Stimulated activated CD8-positive, alpha-beta memory T cell treated with anti-CD3 and anti-CD28 coated beads, Interleukin-4, amount 100 ng/mL, for 1 hour (primary cell): ENCODE measurements around the gene HMGB2.

Source experiments
- DNase-seq, 2 donors: peaks; one replicate each; pipeline ENCODE4 v3.0.0-alpha.2; 2020; ENCODE audit warnings: low read depth in 2 of 2, low spot score in 1 of 2

HMGB2 gene

DNA sequence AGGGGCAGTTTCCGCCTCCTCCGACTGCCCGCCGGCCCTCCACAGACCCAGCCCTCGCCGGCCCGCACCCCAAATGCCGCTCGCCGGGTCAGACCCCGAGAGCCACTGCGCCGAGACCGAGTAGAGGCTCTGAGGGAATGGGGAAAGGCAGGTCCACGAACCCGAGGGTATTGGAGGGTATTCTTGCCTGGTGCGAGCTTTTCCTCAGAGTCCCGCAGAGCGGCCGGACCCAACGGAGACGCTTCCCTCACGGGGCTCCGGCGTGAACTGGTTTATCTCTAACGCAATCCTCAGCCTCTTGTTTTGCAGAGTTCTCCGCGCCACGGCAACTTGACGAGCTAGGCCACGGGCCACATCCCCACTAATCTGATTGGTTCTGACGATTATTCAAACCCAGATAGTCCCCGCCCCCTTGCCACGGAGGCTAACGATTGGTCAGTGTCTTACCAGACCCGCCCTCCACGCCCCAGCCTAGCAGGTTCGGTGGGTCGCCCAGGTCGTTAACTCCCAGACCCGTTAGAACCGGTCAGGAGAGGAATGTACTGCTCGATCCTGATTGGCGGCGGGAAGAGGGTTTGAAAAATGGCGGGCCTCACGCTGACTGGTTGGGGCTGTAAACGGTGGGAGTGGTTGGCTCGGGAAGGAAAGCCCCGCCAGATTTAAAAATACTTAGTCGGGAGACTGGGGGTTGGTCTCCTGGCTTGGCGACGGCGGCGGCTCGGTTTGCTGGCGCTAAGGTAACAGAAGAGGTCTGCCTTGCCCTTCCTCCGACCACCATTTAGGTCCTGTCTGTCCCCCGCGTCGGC, at the start of gene HMGB2:
Gene HMGB2, minus strand, starts transcription at position 274 of the 806 bp plus-strand sequence. CDS start 709 bp downstream, outside the sequence.
- DNase-seq: peak; percentile 99 to 100

DNA sequence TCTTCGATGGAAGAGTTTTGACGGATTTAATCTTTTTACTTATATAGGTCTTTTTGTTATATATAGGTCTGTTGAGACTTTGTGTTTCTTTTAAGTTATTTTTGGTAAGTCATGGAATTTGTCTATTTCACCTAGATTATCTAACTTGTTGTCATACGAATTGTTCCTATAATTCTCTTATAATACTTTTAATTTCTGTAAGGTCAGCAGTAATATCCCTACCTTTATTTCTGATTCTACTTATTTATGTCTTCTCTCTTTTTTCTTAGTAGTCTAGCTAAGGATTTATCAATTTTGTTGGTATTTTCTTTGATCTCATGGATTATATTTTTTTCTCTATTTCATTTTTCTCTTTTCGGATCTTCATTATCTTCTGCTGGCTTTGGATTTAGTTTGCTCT, 48.2 kb upstream of the HMGB2 start:
- DNase-seq: no peak

DNA sequence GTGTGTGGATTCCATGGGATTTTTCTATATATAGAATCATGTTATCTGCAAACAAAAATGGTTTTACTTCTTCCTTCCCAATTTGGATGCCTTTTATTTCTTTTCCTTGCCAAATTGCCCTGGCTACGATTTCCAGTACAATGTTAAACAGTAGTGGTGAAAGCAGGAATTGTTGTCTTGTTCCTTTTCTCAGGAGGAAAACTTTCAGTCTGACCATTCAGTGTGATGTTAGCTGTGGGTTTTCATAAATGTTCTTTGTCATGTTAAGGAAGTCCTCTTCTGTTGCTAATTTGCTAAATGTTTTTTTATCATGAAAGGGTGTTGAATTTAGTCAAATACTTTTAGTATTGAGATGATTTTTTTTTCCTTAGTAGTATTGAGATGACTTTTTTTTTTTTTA, 47.5 kb upstream of the HMGB2 start:
- DNase-seq: no peak

DNA sequence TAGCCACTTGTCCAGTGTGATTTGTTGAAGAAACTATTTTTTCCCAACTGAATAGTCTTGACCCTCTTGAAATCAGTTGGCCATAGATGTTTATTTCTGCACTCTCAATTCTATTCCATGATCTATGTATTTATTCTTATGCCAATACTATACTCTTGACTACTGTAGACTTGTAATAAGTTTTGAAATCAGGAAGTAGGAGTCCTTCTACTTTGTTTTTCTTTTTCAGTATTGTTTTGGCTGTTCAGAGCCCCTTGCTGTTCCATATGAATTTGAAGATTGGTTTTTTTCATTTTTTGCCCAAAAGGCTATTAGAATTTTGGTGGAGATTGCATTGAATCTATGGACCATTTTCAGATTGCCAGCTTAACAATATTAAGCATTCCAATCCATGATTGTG, 46.8 kb upstream of the HMGB2 start:
- no peak for DNase-seq

DNA sequence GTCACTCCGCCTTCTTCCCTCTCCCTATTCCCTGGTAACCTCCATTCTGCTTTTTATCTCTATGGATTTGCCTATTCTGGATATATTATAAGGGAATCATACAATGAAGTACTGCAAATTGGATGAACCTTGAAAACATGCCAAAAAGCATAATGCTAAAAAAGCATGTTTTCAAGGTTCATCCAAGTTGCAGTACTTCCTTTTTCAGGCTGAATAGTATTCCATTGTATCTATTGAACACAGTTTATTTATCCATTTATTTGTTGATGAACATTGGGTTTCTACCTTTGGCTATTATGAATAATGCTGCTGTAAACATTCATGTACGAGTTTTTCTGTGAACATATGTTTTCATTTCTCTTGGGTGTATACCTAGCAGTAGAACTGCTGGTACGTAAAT, 45.8 kb upstream of the HMGB2 start:
- no peak for DNase-seq

DNA sequence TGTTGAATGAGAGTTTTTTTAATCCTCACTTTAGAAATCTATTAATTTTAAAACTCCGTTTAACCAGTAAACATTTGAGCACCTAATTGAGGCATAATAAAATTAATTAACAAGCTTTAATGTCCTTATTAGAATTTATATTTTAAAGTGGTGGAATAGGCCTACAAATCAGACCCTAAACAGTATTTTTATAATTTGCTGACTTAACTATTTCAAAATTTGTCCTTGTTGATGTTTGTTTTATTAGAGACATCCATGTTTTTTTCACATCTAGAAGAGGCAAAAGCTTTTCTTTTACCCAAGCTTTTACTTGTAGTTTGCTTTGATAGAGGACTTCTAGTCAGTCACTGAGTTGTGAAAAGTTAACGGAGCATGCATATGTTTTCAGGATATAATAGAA, 40.4 kb upstream of the HMGB2 start:
- no peak for DNase-seq

DNA sequence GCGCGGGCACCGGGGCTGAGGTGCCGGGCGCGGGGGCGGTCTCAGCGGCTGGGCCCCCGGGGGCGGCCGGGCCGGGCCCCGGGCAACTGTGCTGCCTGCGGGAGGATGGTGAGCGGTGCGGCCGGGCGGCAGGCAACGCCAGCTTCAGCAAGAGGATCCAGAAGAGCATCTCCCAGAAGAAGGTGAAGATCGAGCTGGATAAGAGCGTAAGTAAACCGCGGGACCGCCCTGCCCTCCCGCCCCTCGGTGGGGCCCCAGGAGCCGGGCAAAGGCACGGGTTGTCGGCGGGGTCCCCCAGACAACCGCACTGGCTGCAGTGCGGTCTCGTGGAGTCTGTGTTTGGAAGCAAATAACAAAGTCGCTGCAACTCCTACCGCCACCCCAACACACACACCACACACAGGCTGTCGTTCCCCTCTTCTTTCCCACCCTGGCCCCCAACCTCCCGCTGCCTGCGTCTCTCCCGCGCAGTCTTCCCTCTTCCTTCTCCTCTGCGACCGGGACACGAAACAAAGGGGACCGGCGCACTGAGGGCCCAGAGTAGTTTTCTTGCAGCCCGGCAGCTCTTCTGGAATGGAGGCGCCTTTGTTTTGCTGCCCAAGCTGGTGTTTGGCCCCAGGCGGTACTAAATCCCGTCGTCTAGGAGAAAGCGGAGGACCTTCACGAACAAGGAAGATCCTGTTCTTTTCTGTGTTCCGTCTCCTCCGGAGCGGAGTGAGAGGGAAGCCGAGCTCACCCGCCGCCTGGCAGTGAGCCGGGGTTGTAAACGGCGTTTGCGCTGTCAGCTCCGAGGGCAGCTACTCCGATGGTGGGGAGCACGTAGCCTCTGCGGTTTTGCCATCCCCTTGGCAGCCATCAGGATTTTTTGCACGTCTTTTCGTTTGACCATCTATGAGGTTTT, 37.4 kb upstream of the HMGB2 start:
- DNase-seq: peak in 1 of 2 donors; percentile 2

DNA sequence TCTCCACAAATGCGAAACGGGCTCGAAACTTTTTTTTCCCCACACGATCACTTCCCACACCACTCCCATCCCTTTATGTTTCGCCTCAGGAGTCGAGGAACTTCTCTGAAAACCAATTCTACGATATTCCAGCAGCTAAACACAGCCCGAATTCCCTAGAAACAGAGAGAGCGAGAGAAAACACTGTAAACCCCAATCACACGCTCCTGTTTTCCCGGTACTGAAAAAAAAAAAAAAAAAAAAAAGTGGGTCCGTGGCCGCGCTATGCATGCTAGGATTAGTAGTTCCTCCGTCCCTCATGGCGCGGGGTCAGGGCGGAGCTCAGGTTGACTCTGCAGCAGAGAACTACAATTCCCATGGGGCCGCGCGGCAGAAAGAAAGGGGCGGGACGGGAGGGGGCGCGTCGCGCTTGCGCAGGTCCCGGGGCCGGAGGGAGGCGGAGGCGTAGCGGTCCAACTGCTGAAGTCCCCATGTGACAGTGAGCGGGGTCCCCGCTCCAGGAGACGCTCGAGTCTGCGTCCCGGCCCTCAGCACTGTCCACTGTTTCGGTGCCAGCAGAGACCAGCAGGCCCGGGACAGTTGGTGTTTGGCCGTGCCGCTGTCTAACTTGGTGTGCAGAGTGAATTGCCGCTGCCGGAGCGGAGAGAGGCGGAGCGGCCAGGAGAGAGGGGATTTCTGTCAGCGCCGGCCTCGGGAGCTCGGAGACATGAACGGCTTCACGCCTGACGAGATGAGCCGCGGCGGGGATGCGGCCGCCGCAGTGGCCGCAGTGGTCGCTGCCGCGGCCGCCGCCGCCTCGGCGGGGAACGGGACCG, 36.5 kb upstream of the HMGB2 start, which contains the start of gene SAP30:
Gene SAP30, plus strand, starts transcription at position 478 of the 815 bp plus-strand sequence. Its CDS starts 229 bp downstream, at position 707.
- DNase-seq: peak; percentile 94 to 95

DNA sequence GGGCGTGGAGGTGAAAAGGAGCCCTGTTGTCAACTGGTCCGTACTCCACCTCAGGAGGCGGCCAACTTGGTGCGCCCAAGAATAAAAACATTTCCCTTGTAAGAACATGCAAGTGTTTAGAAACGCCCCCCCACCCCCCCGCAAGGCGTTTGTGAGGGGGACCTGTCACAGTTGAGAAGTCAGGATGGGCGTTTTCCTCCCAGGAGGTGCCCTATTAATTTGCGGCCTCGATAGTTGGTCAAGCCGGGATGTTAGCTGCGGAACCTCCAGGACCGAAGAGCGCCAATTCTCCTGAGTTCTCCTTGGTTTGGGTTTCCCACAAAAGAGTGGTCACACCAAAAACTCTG, 35.9 kb upstream of the HMGB2 start:
- DNase-seq: peak in 1 of 2 donors; percentile 38

DNA sequence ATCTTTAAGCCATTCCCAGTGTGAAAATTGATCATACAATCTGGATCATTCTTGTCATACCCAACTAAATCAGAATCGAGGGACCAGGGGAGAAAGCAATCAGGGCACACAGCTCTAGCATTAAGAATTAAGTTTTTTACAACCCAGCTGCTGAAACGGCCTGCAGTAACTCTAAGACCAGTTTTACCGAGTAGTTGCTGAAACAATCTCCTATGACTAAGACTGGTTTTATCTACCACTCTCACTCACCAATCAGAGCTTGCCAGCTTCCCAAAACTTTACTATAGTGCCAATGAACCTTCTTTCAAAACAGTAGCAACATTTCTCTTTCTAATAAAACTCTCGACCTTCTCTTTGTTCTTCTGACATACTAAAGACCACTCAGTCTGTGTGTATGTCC, 33.8 kb upstream of the HMGB2 start:
- DNase-seq: no peak

DNA sequence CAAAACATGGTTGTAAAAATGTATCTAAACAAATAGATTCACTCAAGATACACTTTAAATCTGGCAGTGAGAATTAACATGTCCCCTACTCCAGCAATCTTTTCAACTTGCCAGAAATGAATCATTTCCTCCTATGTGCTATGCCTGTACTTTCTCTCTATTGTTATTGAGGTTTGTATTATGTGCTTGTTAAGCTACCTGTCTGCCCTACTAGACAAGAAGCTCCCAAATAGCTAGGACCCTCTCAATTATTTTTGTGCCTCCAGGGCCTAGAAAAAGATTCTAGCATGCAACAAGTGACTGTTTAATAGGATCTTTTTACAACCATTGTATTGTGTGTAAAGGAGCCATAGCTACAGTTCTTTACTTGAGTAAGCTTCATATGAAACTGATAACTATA, 33.1 kb upstream of the HMGB2 start:
- DNase-seq: no peak

DNA sequence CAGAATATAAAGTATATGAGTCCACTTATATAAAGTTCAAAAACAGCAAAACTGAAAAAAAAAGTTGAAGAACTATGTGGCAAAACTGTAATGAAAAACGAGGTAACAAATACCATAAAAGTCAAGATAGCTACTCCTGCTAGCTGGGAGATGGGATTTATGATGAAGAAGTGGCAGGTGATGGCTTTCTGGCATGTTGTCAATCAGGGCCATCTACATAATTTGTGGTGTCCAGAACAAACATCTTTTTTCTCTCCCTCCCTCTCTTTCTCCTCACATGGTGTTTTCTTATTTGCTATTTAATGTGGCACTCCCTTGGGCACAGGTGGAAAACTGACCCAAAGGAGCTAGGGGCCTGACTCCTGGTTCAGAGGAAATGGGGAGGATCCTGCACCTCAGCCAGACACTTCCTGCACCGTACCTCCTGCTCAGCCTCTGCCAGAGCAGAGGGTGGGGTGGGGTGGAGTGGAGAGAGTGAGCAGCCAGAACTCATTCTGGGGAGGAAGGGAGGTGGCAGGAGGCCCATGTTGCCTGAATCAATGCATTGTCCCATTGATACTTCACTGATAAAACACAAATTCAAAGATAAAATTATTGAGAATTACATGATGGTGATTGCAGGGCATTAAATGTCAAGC, 31.3 kb upstream of the HMGB2 start:
- no peak for DNase-seq

DNA sequence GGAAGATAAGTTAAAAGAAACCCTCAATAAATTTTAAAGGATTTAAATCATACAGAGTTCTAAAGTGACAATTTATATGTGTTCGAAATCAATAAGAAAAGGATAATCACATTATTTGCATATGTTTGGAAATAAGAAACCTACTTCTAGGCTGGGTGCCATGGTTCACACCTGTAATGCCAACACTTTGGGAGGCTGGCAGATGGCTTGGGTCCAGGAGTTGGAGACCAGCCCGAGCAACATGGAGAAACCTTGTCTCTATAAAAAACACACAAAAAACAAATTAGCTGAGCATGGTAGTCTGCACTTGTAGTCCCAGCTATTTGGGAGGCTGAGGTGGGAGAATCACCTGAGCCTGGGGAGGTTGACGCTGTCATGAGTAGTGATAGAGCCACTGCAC, 28.5 kb upstream of the HMGB2 start:
- no peak for DNase-seq

DNA sequence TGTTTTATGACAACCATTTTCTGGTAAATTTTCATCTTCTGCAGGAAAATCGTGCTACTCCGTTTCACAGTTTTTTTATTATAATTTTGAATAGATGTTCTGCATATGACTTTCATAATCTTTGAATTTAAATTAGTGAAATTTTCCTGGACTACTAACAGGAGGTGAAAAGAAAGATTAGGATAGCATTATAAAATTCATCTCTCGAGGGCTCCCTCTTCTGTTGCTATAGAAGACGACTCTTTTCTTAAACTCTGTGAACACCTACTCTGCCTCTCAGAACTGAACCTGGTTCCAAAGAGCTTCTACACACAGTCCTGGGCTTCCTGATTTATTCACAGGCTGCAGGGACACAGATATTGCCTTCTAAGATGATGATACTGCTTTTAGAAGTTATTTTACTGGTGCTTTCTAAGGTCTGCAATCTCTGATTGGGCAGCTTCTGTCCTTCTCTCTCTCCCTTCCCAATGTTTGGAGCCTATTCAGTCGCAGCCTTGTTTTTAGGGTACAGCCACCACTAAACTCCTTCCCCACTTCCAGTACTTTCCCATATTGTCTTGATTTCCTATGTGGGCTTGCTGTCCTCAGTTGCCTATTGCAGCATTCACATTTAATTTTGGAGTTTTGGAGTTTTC, 26.5 kb upstream of the HMGB2 start:
- DNase-seq: no peak

DNA sequence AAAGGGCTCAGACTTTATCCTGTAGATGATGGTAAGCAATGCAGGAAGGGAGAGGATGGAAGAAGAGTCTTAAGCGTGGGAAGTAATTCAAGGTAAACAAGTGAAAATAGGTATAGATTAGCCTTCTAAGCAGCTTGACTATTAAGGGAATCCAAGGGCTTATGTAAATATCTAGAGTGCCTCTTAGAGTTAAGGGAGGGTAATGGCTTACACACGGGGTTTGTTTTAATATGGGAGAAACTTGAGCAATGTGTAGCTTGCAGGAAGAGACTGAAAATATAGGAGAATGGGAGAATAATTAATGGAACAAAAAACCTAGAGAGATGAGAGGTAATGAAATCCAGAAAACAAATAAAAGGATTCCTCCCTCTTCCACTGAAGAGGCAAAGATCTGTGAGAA, 23.8 kb upstream of the HMGB2 start:
- no peak for DNase-seq

DNA sequence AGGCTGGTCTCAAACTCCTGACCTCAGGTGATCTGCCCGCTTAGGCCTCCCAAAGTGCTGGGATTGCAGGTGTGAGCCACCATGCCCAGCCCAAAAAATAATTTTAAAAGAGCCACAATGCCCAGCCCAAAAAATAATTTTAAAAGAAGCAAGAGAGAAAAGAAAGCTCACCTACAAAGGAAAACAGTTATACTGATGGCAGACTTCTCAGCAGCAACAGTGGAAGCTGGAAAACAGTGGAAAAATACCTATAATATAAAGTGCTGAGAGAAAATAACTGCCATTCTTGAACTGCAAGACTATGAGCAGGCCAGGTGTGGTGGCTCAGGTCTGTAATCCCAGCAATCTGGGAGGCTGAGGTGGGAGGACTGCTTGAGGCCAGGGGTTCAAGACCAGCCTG, 13.3 kb upstream of the HMGB2 start:
- DNase-seq: no peak

DNA sequence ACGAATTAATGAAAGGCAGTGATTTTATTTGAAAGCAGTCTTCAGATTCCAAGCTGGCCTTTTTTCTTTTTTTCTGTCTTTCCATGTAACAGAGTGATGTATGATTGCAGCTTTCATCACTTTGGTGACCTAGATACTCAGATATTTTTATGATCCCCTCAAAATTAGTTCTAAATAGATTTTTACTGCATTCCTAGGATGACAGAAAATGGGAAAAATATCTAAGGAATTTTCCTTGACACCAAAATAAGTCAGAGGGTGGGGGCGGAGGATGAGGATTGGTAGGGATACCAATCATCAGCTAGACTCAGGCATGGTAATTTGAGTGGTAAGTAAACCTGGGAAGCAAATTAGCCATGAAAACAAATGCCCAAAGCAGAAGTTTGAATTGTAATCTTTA, 11.9 kb upstream of the HMGB2 start:
- DNase-seq: no peak

DNA sequence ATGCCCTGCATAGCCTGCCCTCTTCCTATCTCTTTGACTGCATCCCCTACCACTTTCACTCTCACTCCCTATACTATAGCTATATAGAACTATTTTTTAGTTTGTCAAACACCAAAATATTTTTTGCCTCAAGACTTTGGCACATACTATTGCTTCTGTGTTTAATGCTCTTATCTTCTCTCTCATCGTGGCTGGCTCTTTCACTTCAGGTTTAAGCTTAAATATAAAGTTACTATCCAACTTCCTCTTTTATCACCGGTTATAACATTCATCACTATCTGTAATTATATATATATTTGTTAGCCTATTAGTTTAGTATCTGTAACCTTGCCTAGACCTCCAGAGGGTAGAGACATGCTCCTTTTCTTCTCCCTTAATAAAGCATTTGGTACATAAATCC, 11.5 kb upstream of the HMGB2 start:
- no peak for DNase-seq

DNA sequence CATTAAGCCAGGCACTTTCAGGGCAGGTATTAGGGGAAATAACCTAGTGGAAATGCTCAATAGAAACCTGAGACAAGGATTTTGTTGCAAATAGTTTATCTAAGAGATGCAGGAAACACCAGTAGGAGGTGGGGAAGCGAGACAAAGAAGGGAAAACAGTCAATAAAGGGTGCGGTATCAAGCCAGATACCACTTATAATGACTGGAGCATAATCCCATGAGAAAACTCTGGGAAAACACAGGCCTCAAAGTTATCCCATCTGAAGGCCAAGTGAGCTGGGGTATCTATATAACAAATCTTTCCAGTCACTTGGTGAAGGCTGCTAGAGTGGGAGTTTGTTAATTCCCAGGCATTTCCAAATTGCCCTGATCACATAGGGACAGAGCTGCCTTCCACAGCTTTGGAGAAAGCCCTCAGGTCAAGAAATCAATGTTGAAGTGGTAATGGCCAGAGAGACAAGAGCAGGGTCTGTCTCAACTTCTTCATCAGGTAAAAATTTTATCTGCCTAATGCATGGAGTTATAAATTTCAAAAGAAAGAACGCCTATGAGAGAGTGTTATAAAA, 9.8 kb upstream of the HMGB2 start:
- no peak for DNase-seq

DNA sequence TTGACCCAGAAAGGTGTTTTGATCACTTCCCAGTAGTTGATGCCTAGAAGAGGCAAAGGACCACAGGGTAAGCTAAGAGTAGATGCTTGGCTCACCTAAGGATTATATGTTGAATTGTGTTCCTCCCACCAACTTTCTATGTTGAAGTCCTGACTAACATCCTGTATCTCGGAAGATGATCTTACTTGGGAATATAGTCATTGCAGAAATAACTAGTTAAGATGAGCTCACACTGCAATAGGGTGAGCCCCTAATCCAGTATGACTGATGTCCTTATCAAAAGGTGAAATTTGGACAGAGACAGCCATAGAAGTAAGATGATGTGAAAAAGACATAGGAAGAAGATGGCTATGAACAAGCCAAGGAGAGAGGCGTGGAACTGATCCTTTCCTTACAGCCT, 3.3 kb upstream of the HMGB2 start:
- no peak for DNase-seq
